ENCODE results near the gene TMBIM6. TPM values are rescaled to one million over a fixed set of nuclear protein-coding genes. Genes with fewer than 3 reads are reported as not detected.
A peak's percentile ranks its signal among the peaks of the same experiment; 100 is the strongest.

Gene TMBIM6
- total and polyA plus RNA-seq, 9 of the 15 experiments (the other 6 are each of a cell fraction or from before 2014, with no cell fraction given) = 147 to 1,288 (median 352) TPM

DNA sequence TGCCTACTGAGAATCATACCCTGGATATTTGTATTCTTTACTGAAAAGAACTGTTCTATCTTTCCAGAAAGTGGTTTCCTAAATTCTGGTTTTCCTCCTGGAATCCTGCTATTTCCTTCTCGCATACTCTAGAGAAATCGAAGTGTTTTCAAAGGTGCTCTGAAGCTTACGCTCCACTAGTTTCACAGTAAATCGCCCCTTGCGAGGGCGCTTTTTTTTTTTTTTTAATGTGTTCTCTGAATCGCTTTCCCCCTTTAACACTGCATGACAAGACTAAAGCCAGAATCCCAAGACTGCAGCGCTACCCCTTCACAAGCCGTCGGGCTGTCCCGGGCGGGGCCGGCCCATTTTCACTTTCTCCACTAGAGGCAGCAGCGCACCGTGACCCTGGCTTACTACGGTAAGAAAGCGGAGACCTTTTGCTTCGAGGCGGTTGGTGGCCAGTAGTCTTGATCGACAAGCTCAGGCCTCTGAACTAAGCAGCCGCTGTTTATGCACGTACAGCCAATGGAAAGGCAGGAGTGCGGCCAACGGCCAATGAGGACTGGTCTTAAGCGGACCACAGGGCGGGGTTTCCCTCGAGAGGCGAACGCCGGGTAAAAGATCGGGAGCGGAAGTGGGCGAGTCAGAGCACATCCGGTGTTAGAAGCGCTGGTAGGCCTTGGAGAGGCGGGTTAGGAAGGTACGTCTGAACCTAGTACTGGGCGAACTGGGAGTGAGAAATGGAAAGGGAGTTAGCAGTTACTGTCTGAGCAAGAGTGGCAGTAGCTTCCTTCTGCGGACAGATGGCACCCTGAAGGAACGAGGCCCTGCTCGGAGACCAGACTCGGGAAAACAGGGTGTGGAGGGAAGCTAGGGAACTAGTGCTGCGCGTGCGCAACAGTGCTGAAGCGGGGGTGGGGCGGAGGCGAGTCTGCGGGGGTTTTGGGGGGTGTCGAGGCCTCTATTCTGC, at the start of gene TMBIM6 (continued):
- TF ChIP-seq, protein P1, sequence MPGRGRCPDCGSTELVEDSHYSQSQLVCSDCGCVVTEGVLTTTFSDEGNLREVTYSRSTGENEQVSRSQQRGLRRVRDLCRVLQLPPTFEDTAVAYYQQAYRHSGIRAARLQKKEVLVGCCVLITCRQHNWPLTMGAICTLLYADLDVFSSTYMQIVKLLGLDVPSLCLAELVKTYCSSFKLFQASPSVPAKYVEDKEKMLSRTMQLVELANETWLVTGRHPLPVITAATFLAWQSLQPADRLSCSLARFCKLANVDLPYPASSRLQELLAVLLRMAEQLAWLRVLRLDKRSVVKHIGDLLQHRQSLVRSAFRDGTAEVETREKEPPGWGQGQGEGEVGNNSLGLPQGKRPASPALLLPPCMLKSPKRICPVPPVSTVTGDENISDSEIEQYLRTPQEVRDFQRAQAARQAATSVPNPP (IDR thresholded peaks at IDR 0.05; ENCODE audit: borderline replicate concordance, insufficient read depth, insufficient read length) = no peak
- TF ChIP-seq ZSCAN29 (IDR thresholded peaks at IDR 0.05) (no peak; the same call in 1 of the 2 replicates), CCAR2 (IDR thresholded peaks at IDR 0.05; ENCODE audit: low read depth, low read length) (no peak), ZEB2 (IDR thresholded peaks at IDR 0.05) (0 out of 2 replicates have a peak, but pooled peaks have one; percentile 33), MXI1 (IDR thresholded peaks at IDR 0.05; ENCODE audit: low read depth, low read length) (no peak), HDAC8 (tag; IDR thresholded peaks at IDR 0.05) (no peak), PTBP1 (IDR thresholded peaks at IDR 0.05; ENCODE audit: low read depth, low read length) (no peak), CC2D1A (IDR thresholded peaks at IDR 0.05) (peak; percentile 97), SIX5 (IDR thresholded peaks at IDR 0.05; ENCODE audit: borderline replicate concordance in 1 of 2, insufficient read depth in 1 of 2, low read depth in 1 of 2, low read length in 2 of 2) (no peak), MIER1 (IDR thresholded peaks at IDR 0.05; ENCODE audit: low read depth) (0 out of 2 replicates have a peak, but pooled peaks have one; percentile 35), ZNF780A (CRISPR knock-in tag; IDR thresholded peaks at IDR 0.05) (no peak), ELF2 (CRISPR knock-in tag; IDR thresholded peaks at IDR 0.05) (peak; percentile 66; the same call in 1 of the 2 replicates), NCOA2 (IDR thresholded peaks at IDR 0.05; ENCODE audit: partially characterized antibody in 2 of 2) (no peak), SUPT5H (IDR thresholded peaks at IDR 0.05) (peak; percentile 100), HCFC1 (IDR thresholded peaks at IDR 0.05; ENCODE audit: low read depth, low read length) (peak; percentile 59), NFE2L1 (tag; IDR thresholded peaks at IDR 0.05; ENCODE audit: borderline replicate concordance, low read depth) (no peak), HDAC6 (IDR thresholded peaks at IDR 0.05; ENCODE audit: low read depth, low read length) (no peak), NEUROD1 (IDR thresholded peaks at IDR 0.05; ENCODE audit: borderline replicate concordance, low read depth, low read length, partially characterized antibody) (peak; percentile 74), ETV6 (IDR thresholded peaks at IDR 0.05; ENCODE audit: borderline replicate concordance in 1 of 2, low read depth in 2 of 2, low read length in 1 of 2) (no peak), ETV6 (CRISPR knock-in tag; IDR thresholded peaks at IDR 0.05; ENCODE audit: borderline replicate concordance) (no peak), TCF3 (CRISPR knock-in tag; IDR thresholded peaks at IDR 0.05) (0 out of 2 replicates have a peak, but pooled peaks have one; percentile 21), TAF9B (IDR thresholded peaks at IDR 0.05; ENCODE audit: partially characterized antibody) (peak; percentile 99)
- TF ChIP-seq, protein P2, sequence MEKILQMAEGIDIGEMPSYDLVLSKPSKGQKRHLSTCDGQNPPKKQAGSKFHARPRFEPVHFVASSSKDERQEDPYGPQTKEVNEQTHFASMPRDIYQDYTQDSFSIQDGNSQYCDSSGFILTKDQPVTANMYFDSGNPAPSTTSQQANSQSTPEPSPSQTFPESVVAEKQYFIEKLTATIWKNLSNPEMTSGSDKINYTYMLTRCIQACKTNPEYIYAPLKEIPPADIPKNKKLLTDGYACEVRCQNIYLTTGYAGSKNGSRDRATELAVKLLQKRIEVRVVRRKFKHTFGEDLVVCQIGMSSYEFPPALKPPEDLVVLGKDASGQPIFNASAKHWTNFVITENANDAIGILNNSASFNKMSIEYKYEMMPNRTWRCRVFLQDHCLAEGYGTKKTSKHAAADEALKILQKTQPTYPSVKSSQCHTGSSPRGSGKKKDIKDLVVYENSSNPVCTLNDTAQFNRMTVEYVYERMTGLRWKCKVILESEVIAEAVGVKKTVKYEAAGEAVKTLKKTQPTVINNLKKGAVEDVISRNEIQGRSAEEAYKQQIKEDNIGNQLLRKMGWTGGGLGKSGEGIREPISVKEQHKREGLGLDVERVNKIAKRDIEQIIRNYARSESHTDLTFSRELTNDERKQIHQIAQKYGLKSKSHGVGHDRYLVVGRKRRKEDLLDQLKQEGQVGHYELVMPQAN (IDR thresholded peaks at IDR 0.05; ENCODE audit: borderline replicate concordance) = peak; percentile 84
- TF ChIP-seq, protein P3, sequence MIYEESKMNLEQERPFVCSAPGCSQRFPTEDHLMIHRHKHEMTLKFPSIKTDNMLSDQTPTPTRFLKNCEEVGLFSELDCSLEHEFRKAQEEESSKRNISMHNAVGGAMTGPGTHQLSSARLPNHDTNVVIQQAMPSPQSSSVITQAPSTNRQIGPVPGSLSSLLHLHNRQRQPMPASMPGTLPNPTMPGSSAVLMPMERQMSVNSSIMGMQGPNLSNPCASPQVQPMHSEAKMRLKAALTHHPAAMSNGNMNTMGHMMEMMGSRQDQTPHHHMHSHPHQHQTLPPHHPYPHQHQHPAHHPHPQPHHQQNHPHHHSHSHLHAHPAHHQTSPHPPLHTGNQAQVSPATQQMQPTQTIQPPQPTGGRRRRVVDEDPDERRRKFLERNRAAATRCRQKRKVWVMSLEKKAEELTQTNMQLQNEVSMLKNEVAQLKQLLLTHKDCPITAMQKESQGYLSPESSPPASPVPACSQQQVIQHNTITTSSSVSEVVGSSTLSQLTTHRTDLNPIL (CRISPR knock-in tag; IDR thresholded peaks at IDR 0.05) = no peak

Data from K562 (cell line).